Spleen (tissue), 11 donors: ENCODE measurements around the gene LIF. TPM values are rescaled to one million over a fixed set of nuclear protein-coding genes. Genes with fewer than 3 reads are reported as not detected.

ENCODE experiments used
- DNase-seq: peaks from one replicate; pipeline ENCODE4 v3.0.0-alpha.2; 2020
- H3K27ac ChIP-seq, 8 donors: fragments of 200-600 bp; sonication (generic) in 7 of 8; 1 replicate in 4 of 8; 2 replicates in 4 of 8; pipeline versions ENCODE4 v1.5.0 to v1.8.0; 2016 to 2021; ENCODE audit warnings: inconsistent platforms in 4 of 8, mild to moderate bottlenecking in 4 of 8, moderate library complexity in 1 of 8
- H3K27me3 ChIP-seq, 7 donors: fragments of 200-600 bp; sonication (generic) in 6 of 7; replicated peaks in 1 of 7; 1 replicate in 4 of 7; 2 replicates in 3 of 7; pipeline versions ENCODE4 v1.5.0 to v1.8.0; 2016 to 2021; ENCODE audit warnings: inconsistent platforms in 3 of 7, mild to moderate bottlenecking in 1 of 7
- H3K36me3 ChIP-seq, 6 donors: fragments of 200-600 bp; sonication (generic) in 5 of 6; 1 replicate in 4 of 6; 2 replicates in 2 of 6; pipeline versions ENCODE4 v1.5.0 to v1.8.0; 2016 to 2021; ENCODE audit warnings: inconsistent platforms in 2 of 6
- H3K4me1 ChIP-seq, 6 donors: fragments of 200-600 bp; sonication (generic) in 5 of 6; 1 replicate in 3 of 6; 2 replicates in 3 of 6; pipeline versions ENCODE4 v1.5.0 to v1.8.0; 2016 to 2021; ENCODE audit warnings: inconsistent platforms in 3 of 6
- H3K4me3 ChIP-seq, 8 donors: fragments of 200-600 bp; sonication (generic) in 7 of 8; 1 replicate in 4 of 8; 2 replicates in 4 of 8; pipeline versions ENCODE4 v1.5.0 to v1.8.0; 2016 to 2021; ENCODE audit warnings: inconsistent platforms in 4 of 8, mild to moderate bottlenecking in 4 of 8, moderate library complexity in 2 of 8
- H3K9me3 ChIP-seq, 8 donors: fragments of 200-600 bp; sonication (generic) in 7 of 8; 1 replicate in 4 of 8; 2 replicates in 4 of 8; pipeline versions ENCODE4 v1.5.0 to v1.8.0; 2016 to 2021; ENCODE audit warnings: inconsistent platforms in 4 of 8
- CTCF ChIP-seq, 11 experiments: fragments of 200-600 bp in 7 of 11; fragments of 450-650 bp in 4 of 11; sonication (generic) in 4 of 11; IDR thresholded peaks in 8 of 11; conservative IDR thresholded peaks in 3 of 11; 1 replicate in 7 of 11; 2 replicates in 4 of 11; pipeline versions ENCODE4 v1.4.0 to v1.8.0; 2016 to 2021; ENCODE audit warnings: antibody characterized with exemption in 11 of 11, inconsistent platforms in 4 of 11, mild to moderate bottlenecking in 1 of 11
- POLR2A ChIP-seq, 3 donors: fragments of 450-650 bp; IDR thresholded peaks; one replicate each; pipeline ENCODE4 v1.5.1; 2017; ENCODE audit warnings: antibody characterized with exemption in 3 of 3, mild to moderate bottlenecking in 1 of 3
- POLR2AphosphoS5 ChIP-seq, 3 donors: sonication (generic); formaldehyde crosslinking; IDR thresholded peaks; one replicate each; pipeline ENCODE4 v1.5.1; 2017; ENCODE audit warnings: antibody characterized with exemption in 3 of 3
- WGBS, 5 donors: extraction: QIAGEN DNeasy Blood & Tissue Kit in 3 of 5; methylation state at CpG; one replicate each; pipeline versions ENCODE4 v1.1.5 to v1.1.7; 2013 to 2018; 5-methylcytosine and 5-hydroxymethylcytosine counted together
- intact Hi-C: fragments of 100-400 bp; cut with DNase I; formaldehyde crosslinking; loops from one replicate; pipeline ENCODE4 v1.15.0; 2023; ENCODE audit warnings: low total_unique reads
- polyA plus RNA-seq, 3 donors: library from polyadenylated mRNA; stranded (reverse); fragments of 200-250 nt; gene quantifications; one replicate each; pipeline ENCODE4 v1.2.1, GENCODE V29; 2013
- total RNA-seq, 7 donors: library from RNA; depleted of rRNA in 3 of 7; stranded (reverse); fragments of >200 nt in 3 of 7; fragmentation: NEBNext Ultra II Directional in 4 of 7; extraction: Animal tissue kit (Norgen Biotek cat#: 25700) in 4 of 7; gene quantifications; one replicate each; pipeline versions ENCODE4 v1.1.0 to v1.2.1, GENCODE V29; 2016 to 2021
- donor health status: healthy with polysubstance abuse.
- donor health status: DM: no; HTN: no; CAD: no; lungs with moderate emphysema.
- donor health status: DM: no; HTN: no; CAD: no.
- donor health status: Bipolar disorder and iron deficiency.
- donor health status: healthy.
- donor health status: DM: no; HTN: no; CAD: no.
- donor health status: DM: yes; HTN: yes; CAD: no.

LIF gene
- total and polyA plus RNA-seq, 10 donors = 0.21 to 3.2 (median 0.85) TPM; not detected in 2

DNA sequence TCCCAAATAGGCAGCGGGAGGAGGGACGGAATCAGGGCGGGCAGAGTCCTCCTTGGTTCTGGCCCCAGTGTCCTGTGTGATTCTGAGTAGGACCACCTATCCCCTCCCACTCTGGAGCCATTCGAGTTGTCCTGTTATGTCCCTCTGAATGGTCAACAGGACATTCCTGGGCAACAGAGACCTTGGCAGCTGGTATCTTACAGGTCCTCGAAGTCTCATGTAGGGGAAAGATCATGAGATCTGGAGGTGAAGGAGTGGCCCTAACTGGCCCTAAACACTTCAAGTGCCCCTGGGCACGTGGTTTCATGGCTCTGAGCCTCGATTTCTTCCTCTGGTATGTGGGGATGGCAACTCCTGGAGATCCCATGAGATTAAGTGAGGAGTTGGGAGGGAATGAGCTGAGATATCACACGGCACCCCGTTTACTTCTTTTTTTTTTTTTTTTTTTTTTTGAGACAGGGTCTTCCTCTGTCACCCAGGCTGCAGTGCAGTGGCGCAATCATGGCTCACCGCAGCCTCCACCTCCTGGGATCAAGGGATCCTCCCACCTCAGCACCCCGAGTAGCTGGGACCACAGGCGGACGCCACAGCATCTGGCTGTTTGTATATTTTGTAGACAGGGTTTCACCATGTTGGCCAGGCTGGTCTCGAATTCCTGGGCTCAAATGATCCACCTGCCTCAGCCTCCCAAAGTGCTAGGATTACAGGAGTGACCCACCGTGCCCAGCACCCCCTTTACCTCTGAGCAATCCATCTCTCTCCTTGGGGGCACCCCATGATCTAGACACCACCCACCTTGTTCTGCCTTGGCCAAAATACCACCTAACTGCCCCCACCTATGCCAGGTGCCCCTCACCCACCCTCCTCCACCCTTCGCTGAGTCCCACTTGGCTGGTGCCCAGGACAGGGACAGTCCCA, 6.8 kb downstream of the LIF start:
- Histone ChIP-seq H3K4me3 (no peak overlapping the region), H3K36me3 (no peaks in the 10 kb centered on the region), H3K9me3 (no peaks in the 10 kb centered on the region), H3K27me3 (peaks cover 0 to 4% (median 0%) of the 10 kb centered on the region in 7 donors), H3K4me1 (peaks cover 7 to 38% (median 21%) of the 10 kb centered on the region in 6 donors), H3K27ac (no peak overlapping the region)
- DNase-seq = no peak
- 82 to 95% (median 84%) methylated on average over 17 of the region's 17 CpGs for WGBS, 5 donors
- intact Hi-C loops = no loop called here
- no peak for TF ChIP-seq POLR2AphosphoS5 (IDR thresholded peaks at IDR 0.05)
- TF ChIP-seq POLR2A (IDR thresholded peaks at IDR 0.05) = no peak
- no peak for TF ChIP-seq CTCF (IDR thresholded peaks at IDR 0.05 in 8 of 11, conservative IDR thresholded peaks at IDR 0.05 in 3 of 11)

DNA sequence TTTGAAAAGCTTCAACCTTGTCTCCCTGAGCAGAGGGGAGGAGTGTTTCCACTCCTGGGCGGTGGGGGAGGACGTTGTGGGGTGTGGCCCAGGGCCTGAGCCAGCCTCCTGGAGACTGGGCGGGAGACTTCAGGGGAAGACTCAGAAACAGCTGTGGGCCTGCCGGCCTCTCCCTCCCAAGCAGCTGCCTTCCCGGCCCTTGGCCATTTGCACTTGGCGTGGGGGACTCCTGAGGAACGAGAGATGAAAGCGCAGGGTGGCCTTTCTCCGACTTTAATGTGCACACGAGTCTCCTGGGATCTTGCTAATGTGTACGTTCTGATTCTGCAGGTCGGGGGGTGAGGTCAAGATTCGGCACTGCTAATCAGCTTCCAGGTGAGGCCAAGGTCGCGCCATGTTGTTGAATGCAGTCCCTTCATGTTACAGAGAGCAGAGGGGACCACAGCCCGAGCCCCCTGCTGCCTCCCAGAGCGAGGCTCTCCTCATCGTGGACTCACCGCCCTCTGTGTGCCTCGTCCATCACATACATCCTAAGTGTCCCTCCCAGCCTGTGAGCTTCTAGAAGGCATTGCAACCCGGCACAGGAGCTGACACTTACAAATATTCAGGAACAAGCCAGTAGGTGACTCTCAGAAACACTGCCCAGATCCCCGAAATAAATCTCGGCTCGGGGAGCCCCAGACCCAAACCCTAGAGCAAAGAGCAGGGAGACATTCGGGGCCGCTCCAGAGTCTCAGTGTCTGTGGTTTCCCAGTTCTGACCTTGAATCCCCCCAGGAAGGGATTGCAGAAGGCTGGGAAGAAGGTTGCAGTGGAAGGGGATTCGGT, 7.7 kb downstream of the LIF start:
- intact Hi-C loops = no loop called here
- no peaks in the 10 kb centered on the region for H3K9me3 ChIP-seq
- H3K27me3 ChIP-seq = no peaks in the 10 kb centered on the region
- no peak for DNase-seq
- H3K4me1 ChIP-seq = peaks cover 7 to 41% (median 21%) of the 10 kb centered on the region in 6 donors
- H3K4me3 ChIP-seq = no peak overlapping the region
- no peaks in the 10 kb centered on the region for H3K36me3 ChIP-seq
- TF ChIP-seq CTCF (IDR thresholded peaks at IDR 0.05 in 8 of 11, conservative IDR thresholded peaks at IDR 0.05 in 3 of 11) (no peak), POLR2A (IDR thresholded peaks at IDR 0.05) (no peak), POLR2AphosphoS5 (IDR thresholded peaks at IDR 0.05) (no peak)
- 73 to 87% (median 85%) methylated on average over 26 to 27 of the region's 27 CpGs for WGBS, 5 donors
- H3K27ac ChIP-seq = no peak overlapping the region

DNA sequence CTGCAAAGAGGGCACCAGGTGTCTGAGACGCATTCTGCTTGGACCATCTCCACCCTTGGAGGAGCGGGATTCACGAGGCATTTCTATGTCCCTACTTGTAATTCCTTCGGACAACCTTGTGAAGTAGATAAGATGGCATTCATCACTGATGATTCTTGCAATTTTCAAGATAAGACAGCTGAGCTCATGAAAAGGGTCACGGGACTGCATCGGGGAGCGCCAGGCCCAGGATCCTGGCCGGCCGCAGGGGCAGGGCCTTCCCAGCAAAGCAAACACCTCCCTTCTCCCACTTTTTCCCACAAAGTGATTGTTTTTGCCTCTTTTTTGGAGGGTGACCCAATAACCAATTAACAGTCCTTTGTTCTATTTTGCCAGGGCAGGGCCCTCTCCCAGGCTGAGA, 8.4 kb downstream of the LIF start:
- no peaks in the 10 kb centered on the region for H3K27me3 ChIP-seq
- peaks cover 7 to 41% (median 21%) of the 10 kb centered on the region in 6 donors for H3K4me1 ChIP-seq
- no peaks in the 10 kb centered on the region for H3K36me3 ChIP-seq
- no peak for DNase-seq
- WGBS, 5 donors = 87 to 98% (median 95%) methylated on average over 9 of the region's 9 CpGs
- H3K9me3 ChIP-seq = no peaks in the 10 kb centered on the region
- TF ChIP-seq POLR2AphosphoS5 (IDR thresholded peaks at IDR 0.05) (no peak), CTCF (IDR thresholded peaks at IDR 0.05 in 8 of 11, conservative IDR thresholded peaks at IDR 0.05 in 3 of 11) (no peak), POLR2A (IDR thresholded peaks at IDR 0.05) (no peak)
- no peak overlapping the region for H3K4me3 ChIP-seq
- intact Hi-C loops = no loop called here
- H3K27ac ChIP-seq = no peak overlapping the region
